Measurements from ENCODE around the gene WNT11. TPM values are rescaled to one million over a fixed set of nuclear protein-coding genes. Genes with fewer than 3 reads are reported as not detected.

WNT11 gene
- total RNA-seq, 1 donor from 2014 or later: 22.8 TPM

- peak; percentile 54 to 85 for DNase-seq (ENCODE audit: low spot score in 2 of 2, unreplicated experiment in 2 of 2)
- Mint-ChIP-seq H3K27me3 (ENCODE audit: low read depth) (peaks cover 2% of the 10 kb centered on the region), H3K4me3 (peak overlapping the region; percentile 68), H3K36me3 (no peaks in the 10 kb centered on the region), H3K9me3 (no peaks in the 10 kb centered on the region), H3K27ac (no peak overlapping the region), H3K4me1 (peaks cover 49% of the 10 kb centered on the region)
- TF ChIP-seq CTCF (IDR thresholded peaks at IDR 0.05; ENCODE audit: unreplicated experiment): peak; percentile 89
These were observed 54.1 kb downstream of the WNT11 start for GRCh38 chr11:76152086-76152681.

- no peak for DNase-seq (ENCODE audit: low spot score in 2 of 2, unreplicated experiment in 2 of 2)
- Mint-ChIP-seq H3K27ac (no peak overlapping the region), H3K9me3 (no peaks in the 10 kb centered on the region), H3K27me3 (ENCODE audit: low read depth) (peaks cover 2% of the 10 kb centered on the region), H3K36me3 (no peaks in the 10 kb centered on the region), H3K4me3 (no peak overlapping the region), H3K4me1 (peaks cover 48% of the 10 kb centered on the region)
- TF ChIP-seq CTCF (IDR thresholded peaks at IDR 0.05; ENCODE audit: unreplicated experiment): no peak
These were observed 54.7 kb downstream of the WNT11 start for GRCh38 chr11:76151556-76152085.

- no peak overlapping the region for H3K4me3 Mint-ChIP-seq
- no peaks in the 10 kb centered on the region for H3K27me3 Mint-ChIP-seq (ENCODE audit: low read depth)
- no peak overlapping the region for H3K27ac Mint-ChIP-seq
- no peak for TF ChIP-seq CTCF (IDR thresholded peaks at IDR 0.05; ENCODE audit: unreplicated experiment)
- no peaks in the 10 kb centered on the region for H3K9me3 Mint-ChIP-seq
- no peak for DNase-seq (ENCODE audit: low spot score in 2 of 2, unreplicated experiment in 2 of 2)
- peaks cover 37% of the 10 kb centered on the region for H3K4me1 Mint-ChIP-seq
- no peaks in the 10 kb centered on the region for H3K36me3 Mint-ChIP-seq
These were observed 56.2 kb downstream of the WNT11 start for GRCh38 chr11:76150141-76150540.

GRCh38 chr11:76149713-76150112, 56.6 kb downstream of the WNT11 start:
- DNase-seq (ENCODE audit: low spot score in 2 of 2, unreplicated experiment in 2 of 2): no peak
- H3K9me3 Mint-ChIP-seq: no peaks in the 10 kb centered on the region
- H3K4me1 Mint-ChIP-seq: peaks cover 36% of the 10 kb centered on the region
- no peaks in the 10 kb centered on the region for H3K36me3 Mint-ChIP-seq
- H3K27me3 Mint-ChIP-seq (ENCODE audit: low read depth): no peaks in the 10 kb centered on the region
- no peak overlapping the region for H3K4me3 Mint-ChIP-seq
- no peak for TF ChIP-seq CTCF (IDR thresholded peaks at IDR 0.05; ENCODE audit: unreplicated experiment)
- no peak overlapping the region for H3K27ac Mint-ChIP-seq

- H3K27ac Mint-ChIP-seq: no peak overlapping the region
- H3K36me3 Mint-ChIP-seq: no peaks in the 10 kb centered on the region
- no peak overlapping the region for H3K4me3 Mint-ChIP-seq
- no peaks in the 10 kb centered on the region for H3K27me3 Mint-ChIP-seq (ENCODE audit: low read depth)
- no peaks in the 10 kb centered on the region for H3K9me3 Mint-ChIP-seq
- peaks cover 31% of the 10 kb centered on the region for H3K4me1 Mint-ChIP-seq
- no peak for DNase-seq (ENCODE audit: low spot score in 2 of 2, unreplicated experiment in 2 of 2)
- no peak for TF ChIP-seq CTCF (IDR thresholded peaks at IDR 0.05; ENCODE audit: unreplicated experiment)
These were observed 57.2 kb downstream of the WNT11 start for GRCh38 chr11:76148941-76149613.

Data from mesothelial cell of epicardium (in vitro differentiated cells).